Ovary (tissue), 9 donors: ENCODE results near the gene UQCR11. TPM values are rescaled to one million over a fixed set of nuclear protein-coding genes. Genes with fewer than 3 reads are reported as not detected.

Experiments used
- DNase-seq, 5 donors: peaks; one replicate each; pipeline ENCODE4 v3.0.0-alpha.2; 2019 to 2020
- H3K27ac ChIP-seq, 2 donors: fragments of 200-600 bp; one replicate each; pipeline versions ENCODE4 v1.5.1 to v1.8.0; 2019 to 2022
- H3K27me3 ChIP-seq: fragments of 200-600 bp; one replicate; pipeline ENCODE4 v1.8.0; 2022
- H3K36me3 ChIP-seq: fragments of 200-600 bp; sonication (generic); one replicate; pipeline ENCODE4 v1.5.1; 2019
- H3K4me1 ChIP-seq: one replicate; pipeline ENCODE4 v1.8.1; 2013; ENCODE audit warnings: mild to moderate bottlenecking, moderate library complexity; ENCODE audit not compliant: insufficient read depth
- H3K4me3 ChIP-seq: fragments of 200-600 bp; sonication (generic); one replicate; pipeline ENCODE4 v1.5.1; 2017
- H3K9me3 ChIP-seq, 2 donors: fragments of 200-600 bp in 1 of 2; sonication (generic) in 1 of 2; one replicate each; pipeline versions ENCODE4 v1.5.1 to v1.8.1; 2013 to 2019; ENCODE audit warnings: mild to moderate bottlenecking in 1 of 2, moderate library complexity in 1 of 2
- CTCF ChIP-seq, 3 donors: fragments of 450-650 bp in 2 of 3; fragments of 200-600 bp in 1 of 3; IDR thresholded peaks; one replicate each; pipeline versions ENCODE4 v1.5.1 to v1.8.0; 2016 to 2022; ENCODE audit warnings: antibody characterized with exemption in 3 of 3, mild to moderate bottlenecking in 1 of 3
- EP300 ChIP-seq: sonication (generic); formaldehyde crosslinking; IDR thresholded peaks from one replicate; pipeline ENCODE4 v1.6.1; 2017; ENCODE audit warnings: antibody characterized with exemption
- POLR2A ChIP-seq: fragments of 450-650 bp; IDR thresholded peaks from one replicate; pipeline ENCODE4 v1.6.1; 2017; ENCODE audit warnings: antibody characterized with exemption, mild to moderate bottlenecking, moderate library complexity
- WGBS, 3 donors: extraction: QIAGEN DNeasy Blood & Tissue Kit in 1 of 3; methylation state at CpG; one replicate each; pipeline versions ENCODE4 v1.1.5 to v1.1.7; 2013 to 2017; 5-methylcytosine and 5-hydroxymethylcytosine counted together
- intact Hi-C, 4 donors: fragments of 100-400 bp; cut with DNase I; formaldehyde crosslinking; loops; one replicate each; pipeline versions ENCODE4 v1.11.0 to v1.15.1; 2022 to 2023
- polyA plus RNA-seq, 2 donors: library from polyadenylated mRNA; stranded (reverse); fragments of 200-250 nt in 1 of 2; fragments of 350-450 nt in 1 of 2; fragmentation: Illumina TruSeq in 1 of 2; extraction: RNeasy Lipid Tissue Mini Kit (QIAGEN cat#74804) in 1 of 2; gene quantifications; one replicate each; pipeline ENCODE4 v1.2.3, GENCODE V29; 2013 to 2014
- total RNA-seq, 7 donors: library from RNA; depleted of rRNA in 2 of 7; stranded (reverse); fragments of >200 nt in 2 of 7; fragmentation: NEBNext Ultra II Directional in 3 of 7; extraction: Animal tissue kit (Norgen Biotek cat#: 25700) in 3 of 7; gene quantifications; one replicate each; pipeline versions ENCODE4 v1.1.0 to v1.2.4, GENCODE V29; 2016 to 2023
- donor health status: DM: no; HTN: no; CAD: no; lungs with moderate emphysema.
- donor health status: DM: no; HTN: no; CAD: no.
- donor health status: Bipolar disorder and iron deficiency.
- donor health status: DM: yes; HTN: yes; CAD: no.
- donor health status: DM: no; HTN: no; CAD: no.
- donor health status: DM: yes; HTN: yes; CAD: no.

The UQCR11 gene
- total and polyA plus RNA-seq, 9 donors, result 39.5 to 132 (median 92.9) TPM

DNA sequence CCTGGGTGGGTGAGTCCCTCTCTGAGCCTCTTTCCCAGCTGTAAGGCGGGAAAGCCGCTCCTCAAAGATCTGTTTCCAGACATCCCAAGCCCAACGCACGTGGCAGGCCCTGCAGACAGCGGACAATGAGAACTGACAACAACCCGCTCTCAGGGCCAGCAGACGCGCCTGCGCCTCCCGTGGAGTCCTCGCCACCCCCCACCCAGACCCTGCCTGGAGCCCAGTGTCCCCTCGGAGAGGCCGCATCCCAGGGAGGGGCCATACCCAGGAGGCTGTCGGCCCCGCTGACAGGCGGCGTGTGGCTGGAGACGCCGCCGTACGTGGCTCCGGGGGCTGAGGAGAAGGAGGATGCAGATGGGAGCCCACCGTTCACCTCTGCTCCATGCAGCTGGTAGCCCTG is 16.3 kb upstream of the UQCR11 start:
- Histone ChIP-seq H3K36me3 (no peaks in the 10 kb centered on the region), H3K4me1 (no peaks in the 10 kb centered on the region), H3K27me3 (no peaks in the 10 kb centered on the region), H3K4me3 (no peak overlapping the region), H3K9me3 (no peaks in the 10 kb centered on the region), H3K27ac (no peak overlapping the region)
- no peak for DNase-seq
- no peak for TF ChIP-seq POLR2A
- no peak for TF ChIP-seq EP300
- no peak for TF ChIP-seq CTCF (IDR thresholded peaks at IDR 0.05)
- WGBS, 3 donors, result 88 to 95% (median 89%) methylated on average over 23 of the region's 23 CpGs
- intact Hi-C loops, result no loop called here

DNA sequence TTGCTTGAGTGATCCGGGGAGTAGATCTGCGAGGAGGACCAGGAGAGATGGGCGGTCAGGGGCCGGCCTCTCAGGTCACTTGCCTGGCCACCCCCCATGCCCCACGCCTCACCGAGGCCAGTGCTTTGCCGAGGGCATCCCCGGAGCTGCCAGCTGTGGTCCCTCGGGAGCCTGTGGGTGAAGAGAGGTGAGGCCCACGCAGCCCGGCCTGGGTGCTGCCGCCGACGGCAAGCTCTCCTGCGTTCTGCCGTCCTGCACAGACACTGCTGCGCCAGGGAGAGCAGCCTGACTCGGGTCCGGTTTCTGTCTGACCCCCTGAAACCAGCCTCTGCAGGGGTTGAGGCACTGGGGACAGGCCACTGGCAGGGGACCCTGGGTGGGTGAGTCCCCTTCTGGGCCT is 15.8 kb upstream of the UQCR11 start:
- no peaks in the 10 kb centered on the region for H3K27me3 ChIP-seq
- H3K9me3 ChIP-seq, result no peaks in the 10 kb centered on the region
- WGBS, 3 donors, result 78 to 90% (median 86%) methylated on average over 15 to 19 of the region's 19 CpGs
- TF ChIP-seq POLR2A (no peak), CTCF (IDR thresholded peaks at IDR 0.05) (no peak), EP300 (no peak)
- intact Hi-C loops, result no loop called here
- no peak for DNase-seq
- no peak overlapping the region for H3K27ac ChIP-seq
- no peaks in the 10 kb centered on the region for H3K36me3 ChIP-seq
- no peak overlapping the region for H3K4me3 ChIP-seq
- no peaks in the 10 kb centered on the region for H3K4me1 ChIP-seq

- no peaks in the 10 kb centered on the region for H3K36me3 ChIP-seq
- no peaks in the 10 kb centered on the region for H3K27me3 ChIP-seq
- intact Hi-C loops, result no loop called here
- no peaks in the 10 kb centered on the region for H3K9me3 ChIP-seq
- H3K4me1 ChIP-seq, result no peaks in the 10 kb centered on the region
- DNase-seq, result no peak
- H3K27ac ChIP-seq, result no peak overlapping the region
- TF ChIP-seq CTCF (IDR thresholded peaks at IDR 0.05), result no peak
- no peak for TF ChIP-seq EP300
- no peak for TF ChIP-seq POLR2A
- 87 to 93% (median 88%) methylated on average over 11 of the region's 11 CpGs for WGBS, 3 donors
- H3K4me3 ChIP-seq, result no peak overlapping the region
Observed at GRCh38 chr19:1620502-1620901, 15.2 kb upstream of the UQCR11 start.

- no peak for DNase-seq
- H3K27me3 ChIP-seq, result no peaks in the 10 kb centered on the region
- WGBS, 3 donors, result 84 to 89% (median 87%) methylated on average over 18 of the region's 18 CpGs
- TF ChIP-seq EP300 (no peak), POLR2A (no peak), CTCF (IDR thresholded peaks at IDR 0.05) (no peak)
- H3K9me3 ChIP-seq, result no peaks in the 10 kb centered on the region
- H3K4me1 ChIP-seq, result no peaks in the 10 kb centered on the region
- intact Hi-C loops, result no loop called here
- H3K36me3 ChIP-seq, result no peaks in the 10 kb centered on the region
- no peak overlapping the region for H3K4me3 ChIP-seq
- H3K27ac ChIP-seq, result no peak overlapping the region
Observed at GRCh38 chr19:1619703-1620102, 14.4 kb upstream of the UQCR11 start.

DNA sequence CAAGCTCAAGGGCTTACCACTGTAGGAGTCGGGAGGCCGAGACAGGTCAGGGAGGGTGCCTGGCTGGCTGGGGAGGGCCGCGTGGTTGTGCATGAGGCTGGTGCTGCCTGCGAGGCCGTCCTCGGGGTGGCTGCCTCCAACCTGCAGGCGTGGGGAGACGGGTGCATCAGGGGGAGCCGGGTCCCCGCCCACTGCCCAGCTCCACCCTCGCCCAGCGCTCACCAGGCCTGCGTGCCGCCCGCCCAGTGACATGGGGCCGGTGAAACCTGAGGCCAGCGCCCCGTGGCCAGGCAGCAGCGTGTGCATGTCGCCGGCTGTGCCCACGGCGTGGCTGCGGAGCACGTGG is 13.8 kb upstream of the UQCR11 start:
- Histone ChIP-seq H3K27ac (no peak overlapping the region), H3K9me3 (no peaks in the 10 kb centered on the region), H3K27me3 (no peaks in the 10 kb centered on the region), H3K4me1 (no peaks in the 10 kb centered on the region), H3K36me3 (no peaks in the 10 kb centered on the region), H3K4me3 (no peak overlapping the region)
- no peak for DNase-seq
- WGBS, 3 donors, result 88 to 93% (median 91%) methylated on average over 13 to 26 of the region's 26 CpGs
- no peak for TF ChIP-seq EP300
- no peak for TF ChIP-seq POLR2A
- no peak for TF ChIP-seq CTCF (IDR thresholded peaks at IDR 0.05)
- intact Hi-C loops, result no loop called here
